ENCODE results near the gene MTHFSD.
A peak's percentile ranks its signal among the peaks of the same experiment; 100 is the strongest.

Gene MTHFSD

GRCh38 chr16:86505185-86505898 lies 49.7 kb downstream of the MTHFSD start:
- TF ChIP-seq CTCF (IDR thresholded peaks at IDR 0.05; ENCODE audit: insufficient read depth, low read length, missing control alignments): no peak
- peak overlapping the region; percentile 33 for H3K4me3 ChIP-seq (ENCODE audit: low read depth, low read length)
- CTCF ChIA-PET: interaction anchor here (1.3 kb wide), 2 partner anchors 253 to 434 kb away, joined by 3 read pairs; no protein-coding TSS in a partner anchor
- POLR2A ChIA-PET: no interaction called here
- no peak for DNase-seq (ENCODE audit: low read depth, low spot score)

GRCh38 chr16:86504315-86505184 lies 50.5 kb downstream of the MTHFSD start:
- no peak overlapping the region; the same call in 1 of the 2 replicates for H3K4me3 ChIP-seq (ENCODE audit: low read depth, low read length)
- DNase-seq (ENCODE audit: low read depth, low spot score): no peak
- TF ChIP-seq CTCF (IDR thresholded peaks at IDR 0.05; ENCODE audit: insufficient read depth, low read length, missing control alignments): no peak
- ChIA-PET POLR2A (no interaction called here), CTCF (interaction anchor here (2.0 kb wide), 1 partner anchor 14 kb away, joined by 10 read pairs; no protein-coding TSS in a partner anchor)

DNA sequence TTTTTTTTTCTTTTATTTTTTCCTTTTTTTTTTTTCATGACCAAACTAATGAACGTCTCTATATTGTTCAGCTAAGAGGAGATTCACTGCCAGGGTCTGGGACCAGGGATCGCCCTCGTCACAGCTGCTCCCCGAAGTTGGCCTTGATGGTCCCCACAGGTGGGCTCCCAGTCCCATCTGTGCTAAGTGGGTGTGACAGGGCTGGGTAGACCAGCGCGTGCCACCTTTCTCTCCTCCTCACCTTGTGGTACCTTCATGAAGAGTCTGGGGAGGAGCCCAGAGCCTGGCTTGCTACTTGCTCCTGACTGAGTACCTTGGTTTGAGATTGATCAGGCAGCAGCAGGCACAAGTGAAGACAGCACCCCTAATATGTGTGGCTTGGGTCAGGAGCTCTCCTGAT lies 51.2 kb downstream of the MTHFSD start:
- no peak overlapping the region for H3K4me3 ChIP-seq (ENCODE audit: low read depth, low read length)
- no peak for TF ChIP-seq CTCF (IDR thresholded peaks at IDR 0.05; ENCODE audit: insufficient read depth, low read length, missing control alignments)
- ChIA-PET POLR2A (no interaction called here), CTCF (interaction anchor here (2.0 kb wide), 1 partner anchor 14 kb away, joined by 10 read pairs; no protein-coding TSS in a partner anchor)
- no peak for DNase-seq (ENCODE audit: low read depth, low spot score)

GRCh38 chr16:86502856-86503748 lies 51.9 kb downstream of the MTHFSD start:
- ChIA-PET CTCF (interaction anchor here (2.0 kb wide), 1 partner anchor 15 kb away, joined by 10 read pairs; no protein-coding TSS in a partner anchor), POLR2A (no interaction called here)
- H3K4me3 ChIP-seq (ENCODE audit: low read depth, low read length): no peak overlapping the region
- no peak for DNase-seq (ENCODE audit: low read depth, low spot score)
- no peak for TF ChIP-seq CTCF (IDR thresholded peaks at IDR 0.05; ENCODE audit: insufficient read depth, low read length, missing control alignments)

DNA sequence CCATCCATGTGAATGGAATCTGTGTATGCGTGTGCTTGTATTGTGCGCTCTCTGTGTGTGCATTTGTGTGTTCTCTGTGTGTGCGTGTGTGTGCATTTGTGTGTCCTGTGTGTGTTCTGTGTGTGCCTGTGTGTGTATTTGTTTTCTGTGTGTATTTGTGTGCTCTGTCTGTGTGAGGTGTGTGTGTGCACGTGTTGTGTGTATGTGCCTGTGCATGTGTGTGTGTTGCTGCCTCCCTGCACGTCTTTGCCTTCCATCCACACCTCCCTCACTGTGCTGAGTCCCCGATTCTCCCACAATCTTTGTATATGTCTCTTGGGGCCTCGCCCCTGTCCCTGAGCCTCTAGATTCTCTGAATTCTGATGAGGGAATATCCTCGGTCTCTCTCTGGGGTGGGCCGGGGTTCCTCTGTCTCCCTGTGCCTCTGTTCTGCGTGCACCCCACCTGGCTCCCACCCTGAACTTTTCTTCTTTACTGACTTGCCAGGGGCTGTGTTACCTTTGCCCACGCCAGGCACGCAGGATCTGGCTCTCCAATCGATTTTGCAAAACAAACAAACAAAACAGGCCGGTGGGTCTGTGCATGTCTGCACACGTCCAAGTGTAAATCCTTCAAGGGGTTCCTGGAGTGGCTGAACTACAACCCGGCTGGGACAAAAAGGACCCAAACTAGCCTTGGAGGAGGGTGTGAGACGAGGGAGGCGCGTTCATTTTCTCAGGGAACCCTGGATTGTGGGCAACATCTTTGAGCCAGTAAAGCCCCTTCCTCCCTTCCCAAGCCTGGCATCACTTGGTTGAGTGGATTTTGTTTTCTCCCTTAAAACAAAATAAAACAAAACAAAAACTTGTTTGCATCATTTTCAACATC lies 52.8 kb downstream of the MTHFSD start:
- TF ChIP-seq CTCF (IDR thresholded peaks at IDR 0.05; ENCODE audit: insufficient read depth, low read length, missing control alignments): no peak
- no peak overlapping the region for H3K4me3 ChIP-seq (ENCODE audit: low read depth, low read length)
- DNase-seq (ENCODE audit: low read depth, low spot score): no peak
- POLR2A ChIA-PET: no interaction called here
- CTCF ChIA-PET: interaction anchor here (0.9 kb wide), 1 partner anchor 429 kb away, joined by 3 read pairs; no protein-coding TSS in a partner anchor

Measured in AG04449 (cell line).